Progenitor cell of endocrine pancreas (in vitro differentiated cells): ENCODE measurements around the gene NHERF1. TPM values are rescaled to one million over a fixed set of nuclear protein-coding genes. Genes with fewer than 3 reads are reported as not detected.

Experiments used
- DNase-seq: peaks from one replicate; pipeline ENCODE4 v3.0.0; 2021; ENCODE audit warnings: low spot score; ENCODE audit not compliant: unreplicated experiment
- H3K27ac Mint-ChIP-seq: 2 replicates; pipeline ENCODE4 v1.8.0; 2021; ENCODE audit warnings: mild to moderate bottlenecking, moderate library complexity, mixed read lengths
- H3K27me3 Mint-ChIP-seq: 2 replicates; pipeline ENCODE4 v1.8.0; 2021; ENCODE audit warnings: mixed read lengths
- H3K36me3 Mint-ChIP-seq: 2 replicates; pipeline ENCODE4 v1.8.0; 2022; ENCODE audit warnings: mixed read lengths; ENCODE audit not compliant: insufficient read depth
- H3K4me1 Mint-ChIP-seq: 2 replicates; pipeline ENCODE4 v1.8.0; 2021; ENCODE audit warnings: low read depth, mixed read lengths
- H3K4me3 Mint-ChIP-seq: 2 replicates; pipeline ENCODE4 v1.8.0; 2021; ENCODE audit warnings: low read depth, mild to moderate bottlenecking, moderate library complexity, mixed read lengths
- H3K9me3 Mint-ChIP-seq: 2 replicates; pipeline ENCODE4 v1.8.0; 2021; ENCODE audit warnings: low read depth, mixed read lengths
- CTCF ChIP-seq: fragments of 200-600 bp; sonication (generic); IDR thresholded peaks from one replicate; pipeline ENCODE4 v1.5.0; 2021; ENCODE audit warnings: antibody characterized with exemption, mild to moderate bottlenecking; ENCODE audit not compliant: unreplicated experiment
- total RNA-seq: library from RNA; stranded (reverse); gene quantifications from 2 replicates; pipeline ENCODE4 v1.2.1, GENCODE V29; 2021

The NHERF1 gene
- total RNA-seq, 1 donor from 2014 or later: 143 TPM

GRCh38 chr17:74805591-74805991 is 57.2 kb downstream of the NHERF1 start:
- no peaks in the 10 kb centered on the region for H3K27me3 Mint-ChIP-seq
- no peak for TF ChIP-seq CTCF
- H3K4me1 Mint-ChIP-seq: no peaks in the 10 kb centered on the region
- no peak for DNase-seq
- H3K27ac Mint-ChIP-seq: no peak overlapping the region
- no peaks in the 10 kb centered on the region for H3K9me3 Mint-ChIP-seq
- no peak overlapping the region for H3K4me3 Mint-ChIP-seq
- H3K36me3 Mint-ChIP-seq: peaks cover 2% of the 10 kb centered on the region

GRCh38 chr17:74806334-74806733 is 57.9 kb downstream of the NHERF1 start:
- H3K4me3 Mint-ChIP-seq: no peak overlapping the region
- H3K36me3 Mint-ChIP-seq: peaks cover 3% of the 10 kb centered on the region
- H3K27ac Mint-ChIP-seq: no peak overlapping the region
- no peak for DNase-seq
- no peak for TF ChIP-seq CTCF
- H3K9me3 Mint-ChIP-seq: no peaks in the 10 kb centered on the region
- no peaks in the 10 kb centered on the region for H3K4me1 Mint-ChIP-seq
- no peaks in the 10 kb centered on the region for H3K27me3 Mint-ChIP-seq

- no peaks in the 10 kb centered on the region for H3K27me3 Mint-ChIP-seq
- H3K9me3 Mint-ChIP-seq: no peaks in the 10 kb centered on the region
- no peak overlapping the region for H3K27ac Mint-ChIP-seq
- no peak overlapping the region for H3K4me3 Mint-ChIP-seq
- no peak for DNase-seq
- TF ChIP-seq CTCF: no peak
- peaks cover 2% of the 10 kb centered on the region for H3K36me3 Mint-ChIP-seq
- H3K4me1 Mint-ChIP-seq: no peaks in the 10 kb centered on the region
Measured at GRCh38 chr17:74807441-74807840, 59.0 kb downstream of the NHERF1 start.

GRCh38 chr17:74807925-74808324 is 59.5 kb downstream of the NHERF1 start:
- no peak overlapping the region for H3K27ac Mint-ChIP-seq
- H3K4me1 Mint-ChIP-seq: no peaks in the 10 kb centered on the region
- DNase-seq: no peak
- H3K27me3 Mint-ChIP-seq: no peaks in the 10 kb centered on the region
- H3K9me3 Mint-ChIP-seq: no peaks in the 10 kb centered on the region
- H3K4me3 Mint-ChIP-seq: no peak overlapping the region
- no peak for TF ChIP-seq CTCF
- H3K36me3 Mint-ChIP-seq: peaks cover 2% of the 10 kb centered on the region

- Mint-ChIP-seq H3K9me3 (no peaks in the 10 kb centered on the region), H3K4me1 (no peaks in the 10 kb centered on the region), H3K36me3 (peaks cover 2% of the 10 kb centered on the region), H3K27ac (no peak overlapping the region), H3K27me3 (no peaks in the 10 kb centered on the region), H3K4me3 (no peak overlapping the region)
- DNase-seq: no peak
- TF ChIP-seq CTCF: no peak
Measured at GRCh38 chr17:74808714-74809430, 60.4 kb downstream of the NHERF1 start.
